HCT116 (cell line): ENCODE measurements around the gene RNF41. TPM values are rescaled to one million over a fixed set of nuclear protein-coding genes. Genes with fewer than 3 reads are reported as not detected.

ENCODE experiments used
- ATAC-seq: fragments of 200-7000 bp; cut with Tn5 transposase; 2 replicates; pipeline ENCODE4 v1.9.1; 2020; ENCODE audit warnings: mild to moderate bottlenecking, moderate library complexity
- BruUV-seq: library from RNA; stranded (reverse); fragments of 400-500 nt; replicated peaks from 2 replicates; lab custom pipeline; 2021; lab: Mats Ljungman, UMichigan
- CTCF ChIA-PET: fragments of 300-600 bp; sonication (Branson Sonifier 250); formaldehyde crosslinking; loops from one replicate; lab custom pipeline; 2021; ENCODE audit warnings: antibody characterized with exemption; lab: Charles Lee
- POLR2A ChIA-PET: fragments of 300-600, 350-600 bp; sonication (Branson Sonifier 250); formaldehyde crosslinking; loops from one replicate; lab custom pipeline; 2021; ENCODE audit warnings: antibody characterized with exemption; lab: Charles Lee
- RAD21 ChIA-PET, 2 experiments: fragments of 300-600 bp; sonication (Branson Sonifier 250); formaldehyde crosslinking; loops; one replicate each; lab custom pipeline; 2023; ENCODE audit warnings: low total read pairs in 2 of 2; ENCODE audit not compliant: uncharacterized antibody in 2 of 2, unreplicated experiment in 2 of 2, low non-redundant PET in 1 of 2; lab: Charles Lee
- DNase-seq: peaks from one replicate; pipeline ENCODE4 v3.0.0-alpha.2; 2010; ENCODE audit warnings: low read depth, low spot score
- H2AFZ ChIP-seq: fragments of 200-600 bp; shearing (Covaris generic), sonication (generic); 2 replicates; pipeline ENCODE4 v1.6.1; 2017; ENCODE audit warnings: low read depth, mixed run types, mixed read lengths, antibody characterized with exemption, low read length; ENCODE audit not compliant: poor library complexity, severe bottlenecking
- H3K27ac ChIP-seq: 2 replicates; pipeline ENCODE4 v1.5.1; 2012; ENCODE audit warnings: low read depth, low read length
- H3K27me3 ChIP-seq: fragments of 200-600 bp; sonication (generic); 2 replicates; pipeline ENCODE4 v1.6.1; 2016; ENCODE audit warnings: mixed run types, low read length, mixed read lengths; ENCODE audit not compliant: insufficient read depth
- H3K36me3 ChIP-seq, 2 experiments: fragments of 200-500 bp in 1 of 2; fragments of 200-600 bp in 1 of 2; sonication (Bioruptor generic) in 1 of 2; sonication (generic) in 1 of 2; 2 replicates each; pipeline versions ENCODE4 v1.5.1 to v1.6.1; 2014 to 2016; ENCODE audit warnings: low read length in 2 of 2, inconsistent platforms in 1 of 2, mixed read lengths in 1 of 2, mixed run types in 1 of 2; ENCODE audit not compliant: insufficient read depth in 2 of 2, control insufficient read depth in 1 of 2
- H3K4me1 ChIP-seq, 2 experiments: fragments of 200-600 bp in 1 of 2; sonication (generic) in 1 of 2; 2 replicates each; pipeline versions ENCODE4 v1.5.1 to v1.6.1; 2012 to 2017; ENCODE audit warnings: low read length in 2 of 2, inconsistent platforms in 1 of 2, mild to moderate bottlenecking in 1 of 2, mixed read lengths in 1 of 2, mixed run types in 1 of 2, moderate library complexity in 1 of 2; ENCODE audit not compliant: insufficient read depth in 2 of 2, control insufficient read depth in 1 of 2
- H3K4me2 ChIP-seq: fragments of 200-600 bp; sonication (generic); 2 replicates; pipeline ENCODE4 v1.6.1; 2017; ENCODE audit warnings: mixed run types, low read length, mixed read lengths
- H3K4me3 ChIP-seq, 2 experiments: fragments of 200-600 bp in 1 of 2; sonication (generic) in 1 of 2; replicated peaks in 1 of 2; 2 replicates each; pipeline ENCODE4 v1.5.1; 2011 to 2016; ENCODE audit warnings: low read length in 2 of 2, control low read depth in 1 of 2, low read depth in 1 of 2, mild to moderate bottlenecking in 1 of 2, mixed read lengths in 1 of 2, mixed run types in 1 of 2
- H3K79me2 ChIP-seq: fragments of 200-600 bp; sonication (generic); 2 replicates; pipeline ENCODE4 v1.6.1; 2017; ENCODE audit warnings: mild to moderate bottlenecking, mixed run types, low read length, moderate library complexity, mixed read lengths; ENCODE audit not compliant: insufficient read depth
- H3K9ac ChIP-seq: fragments of 200-600 bp; sonication (generic); 2 replicates; pipeline ENCODE4 v1.6.1; 2016; ENCODE audit warnings: low read length, mixed read lengths
- H3K9me2 ChIP-seq: fragments of 200-600 bp; sonication (generic), shearing (Covaris generic); 2 replicates; pipeline ENCODE4 v1.6.1; 2017; ENCODE audit warnings: mixed run types, mild to moderate bottlenecking, moderate library complexity; ENCODE audit not compliant: insufficient read depth
- H3K9me3 ChIP-seq, 2 experiments: fragments of 200-500 bp in 1 of 2; fragments of 200-600 bp in 1 of 2; sonication (Bioruptor generic) in 1 of 2; sonication (generic) in 1 of 2; 2 replicates each; pipeline ENCODE4 v1.6.1; 2014 to 2017; ENCODE audit warnings: low read length in 2 of 2, mixed read lengths in 2 of 2, inconsistent platforms in 1 of 2, low read depth in 1 of 2, mild to moderate bottlenecking in 1 of 2, mixed run types in 1 of 2, moderate library complexity in 1 of 2; ENCODE audit not compliant: control insufficient read depth in 1 of 2, insufficient read depth in 1 of 2
- H4K20me1 ChIP-seq: fragments of 200-600 bp; sonication (generic), shearing (Covaris generic); 2 replicates; pipeline ENCODE4 v1.6.1; 2017; ENCODE audit warnings: mixed run types, mild to moderate bottlenecking, moderate library complexity; ENCODE audit not compliant: insufficient read depth
- CBX3 ChIP-seq: IDR thresholded peaks from 2 replicates; pipeline ENCODE4 v1.6.1; 2012; ENCODE audit warnings: low read depth
- CEBPB ChIP-seq: IDR thresholded peaks from 2 replicates; pipeline ENCODE4 v1.6.1; 2012; ENCODE audit warnings: low read depth
- ELF1 ChIP-seq: IDR thresholded peaks from 2 replicates; pipeline ENCODE4 v1.6.1; 2012; ENCODE audit warnings: low read depth, borderline replicate concordance
- EZH2phosphoT487 ChIP-seq: fragments of 200-600 bp; IDR thresholded peaks from 2 replicates; pipeline ENCODE4 v1.6.1; 2018; ENCODE audit warnings: antibody characterized with exemption, borderline replicate concordance
- FOSL1 ChIP-seq: IDR thresholded peaks from 2 replicates; pipeline ENCODE4 v1.6.1; 2012; ENCODE audit warnings: low read depth
- MAX ChIP-seq: IDR thresholded peaks from 2 replicates; pipeline ENCODE4 v1.6.1; 2012
- POLR2A ChIP-seq: IDR thresholded peaks from 2 replicates; pipeline ENCODE4 v1.7.0; 2011; ENCODE audit warnings: borderline replicate concordance; ENCODE audit not compliant: insufficient read depth, insufficient read length; ENCODE audit errors: extremely low read depth
- POLR2AphosphoS5 ChIP-seq: IDR thresholded peaks from 2 replicates; pipeline ENCODE4 v1.6.1; 2011; ENCODE audit warnings: mild to moderate bottlenecking, low read depth, low read length, moderate library complexity
- RAD21 ChIP-seq: IDR thresholded peaks from 2 replicates; pipeline ENCODE4 v1.6.1; 2012; ENCODE audit warnings: low read depth, mild to moderate bottlenecking
- SIN3A ChIP-seq: IDR thresholded peaks from 2 replicates; pipeline ENCODE4 v1.6.1; 2012; ENCODE audit warnings: low read depth
- SP1 ChIP-seq: IDR thresholded peaks from 2 replicates; pipeline ENCODE4 v1.6.1; 2012; ENCODE audit warnings: low read depth
- SRF ChIP-seq: IDR thresholded peaks from 2 replicates; pipeline ENCODE4 v1.6.1; 2012; ENCODE audit warnings: low read depth
- TCF7L2 ChIP-seq: IDR thresholded peaks from 2 replicates; pipeline ENCODE4 v1.7.0; 2011; ENCODE audit warnings: borderline replicate concordance, inconsistent platforms; ENCODE audit not compliant: insufficient read depth, insufficient read length; ENCODE audit errors: extremely low read depth
- YY1 ChIP-seq: IDR thresholded peaks from 2 replicates; pipeline ENCODE4 v1.6.1; 2011; ENCODE audit warnings: low read length, low read depth, moderate library complexity, mild to moderate bottlenecking; ENCODE audit not compliant: insufficient replicate concordance; ENCODE audit errors: extremely low read depth
- ZFX ChIP-seq: fragments of 450-650 bp; IDR thresholded peaks from 2 replicates; pipeline ENCODE4 v1.6.1; 2017
- ZNF274 ChIP-seq: fragments of 200-500 bp; sonication (Bioruptor generic); IDR thresholded peaks from 2 replicates; pipeline ENCODE4 v1.6.1; 2014; ENCODE audit warnings: mild to moderate bottlenecking, low read depth, low read length, inconsistent platforms
- intact Hi-C: fragments of 100-400 bp; cut with micrococcal nuclease; formaldehyde crosslinking; loops from 2 replicates; pipeline ENCODE4 v1.10.0; 2022
- total RNA-seq: library from RNA; stranded (reverse); gene quantifications from one replicate; pipeline ENCODE4 v1.2.1, GENCODE V29; 2021; ENCODE audit not compliant: unreplicated experiment
- TF ChIP-seq, protein P1 (sequence below): IDR thresholded peaks from 2 replicates; pipeline ENCODE4 v1.6.1; 2012
- TF ChIP-seq, protein P2 (sequence below): IDR thresholded peaks from 2 replicates; pipeline ENCODE4 v1.6.1; 2012; ENCODE audit warnings: low read depth

The RNF41 gene
- total RNA-seq, 1 experiment from 2014 or later = 40.6 TPM

DNA sequence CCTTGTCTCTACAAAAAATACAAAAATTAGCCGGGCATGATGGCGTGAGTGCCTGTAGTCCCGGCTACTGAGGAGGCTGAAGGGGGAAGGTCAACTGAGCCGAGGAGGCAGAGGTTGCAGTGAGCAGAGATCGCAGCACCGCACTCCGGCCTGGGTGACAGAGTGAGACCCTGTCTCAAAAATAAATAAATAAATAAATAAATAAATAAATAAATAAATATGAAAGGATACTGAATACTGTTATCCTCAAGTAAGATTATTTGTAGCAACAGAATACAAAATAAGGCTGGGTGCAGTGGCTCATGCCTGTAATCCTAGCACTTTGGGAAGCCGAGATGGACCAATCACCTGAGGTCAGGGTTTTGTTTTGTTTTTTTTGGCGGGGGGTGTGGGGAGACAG lies 1.9 kb downstream of the RNF41 start:
- H3K36me3 ChIP-seq = peaks cover 6 to 10% of the 10 kb centered on the region in 2 experiments; a peak in 3 of 4 replicates
- DNase-seq (no peak), ATAC-seq (no peak)
- H3K9ac ChIP-seq = no peak overlapping the region
- peaks cover 15% of the 10 kb centered on the region for H3K79me2 ChIP-seq
- no peaks in the 10 kb centered on the region for H3K9me2 ChIP-seq
- H3K27me3 ChIP-seq = no peaks in the 10 kb centered on the region
- POLR2A ChIA-PET = no interaction called here
- no TSS peak for BruUV-seq
- intact Hi-C loops = loop anchor here (5.0 kb wide), 1 partner anchor 37 kb away; the partner anchor contains the start of gene ANKRD52
- CTCF ChIA-PET = no interaction called here
- H4K20me1 ChIP-seq = no peaks in the 10 kb centered on the region
- no peak overlapping the region for H3K4me3 ChIP-seq
- H3K4me1 ChIP-seq = peaks cover 8 to 28% of the 10 kb centered on the region in 2 experiments; a peak in 3 of 4 replicates
- H3K27ac ChIP-seq = no peak overlapping the region
- H3K4me2 ChIP-seq = no peak overlapping the region
- RAD21 ChIA-PET = no interaction called here
- no peaks in the 10 kb centered on the region for H3K9me3 ChIP-seq
- no peak overlapping the region for H2AFZ ChIP-seq
- TF ChIP-seq, protein P1, sequence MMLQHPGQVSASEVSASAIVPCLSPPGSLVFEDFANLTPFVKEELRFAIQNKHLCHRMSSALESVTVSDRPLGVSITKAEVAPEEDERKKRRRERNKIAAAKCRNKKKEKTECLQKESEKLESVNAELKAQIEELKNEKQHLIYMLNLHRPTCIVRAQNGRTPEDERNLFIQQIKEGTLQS = no peak
- TF ChIP-seq EZH2phosphoT487 (no peak), YY1 (no peak), CEBPB (no peak), SRF (no peak), CBX3 (no peak), RAD21 (no peak), ZFX (no peak), POLR2A (no peak), MAX (no peak), SP1 (no peak), ZNF274 (no peak), SIN3A (no peak), FOSL1 (no peak), TCF7L2 (no peak), ELF1 (no peak), POLR2AphosphoS5 (no peak)
- TF ChIP-seq, protein P2, sequence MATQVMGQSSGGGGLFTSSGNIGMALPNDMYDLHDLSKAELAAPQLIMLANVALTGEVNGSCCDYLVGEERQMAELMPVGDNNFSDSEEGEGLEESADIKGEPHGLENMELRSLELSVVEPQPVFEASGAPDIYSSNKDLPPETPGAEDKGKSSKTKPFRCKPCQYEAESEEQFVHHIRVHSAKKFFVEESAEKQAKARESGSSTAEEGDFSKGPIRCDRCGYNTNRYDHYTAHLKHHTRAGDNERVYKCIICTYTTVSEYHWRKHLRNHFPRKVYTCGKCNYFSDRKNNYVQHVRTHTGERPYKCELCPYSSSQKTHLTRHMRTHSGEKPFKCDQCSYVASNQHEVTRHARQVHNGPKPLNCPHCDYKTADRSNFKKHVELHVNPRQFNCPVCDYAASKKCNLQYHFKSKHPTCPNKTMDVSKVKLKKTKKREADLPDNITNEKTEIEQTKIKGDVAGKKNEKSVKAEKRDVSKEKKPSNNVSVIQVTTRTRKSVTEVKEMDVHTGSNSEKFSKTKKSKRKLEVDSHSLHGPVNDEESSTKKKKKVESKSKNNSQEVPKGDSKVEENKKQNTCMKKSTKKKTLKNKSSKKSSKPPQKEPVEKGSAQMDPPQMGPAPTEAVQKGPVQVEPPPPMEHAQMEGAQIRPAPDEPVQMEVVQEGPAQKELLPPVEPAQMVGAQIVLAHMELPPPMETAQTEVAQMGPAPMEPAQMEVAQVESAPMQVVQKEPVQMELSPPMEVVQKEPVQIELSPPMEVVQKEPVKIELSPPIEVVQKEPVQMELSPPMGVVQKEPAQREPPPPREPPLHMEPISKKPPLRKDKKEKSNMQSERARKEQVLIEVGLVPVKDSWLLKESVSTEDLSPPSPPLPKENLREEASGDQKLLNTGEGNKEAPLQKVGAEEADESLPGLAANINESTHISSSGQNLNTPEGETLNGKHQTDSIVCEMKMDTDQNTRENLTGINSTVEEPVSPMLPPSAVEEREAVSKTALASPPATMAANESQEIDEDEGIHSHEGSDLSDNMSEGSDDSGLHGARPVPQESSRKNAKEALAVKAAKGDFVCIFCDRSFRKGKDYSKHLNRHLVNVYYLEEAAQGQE = no peak
- TF ChIP-seq, all 23 proteins: peak for 0
